ENCODE measurements around the gene SNTG2. TPM values are rescaled to one million over a fixed set of nuclear protein-coding genes. Genes with fewer than 3 reads are reported as not detected.

Gene SNTG2
- total and polyA plus RNA-seq, 2 of the 13 experiments (the other 11 are each of a cell fraction or from before 2014, with no cell fraction given) = not detected

GRCh38 chr2:905833-906140 lies 44.9 kb upstream of the SNTG2 start (continued):
- TF ChIP-seq FOXP4 (CRISPR knock-in tag; IDR thresholded peaks at IDR 0.05) = no peak

- Histone ChIP-seq H3K27ac (ENCODE audit: extremely low read length, insufficient read depth, low read length) (no peak overlapping the region), H3K4me2 (ENCODE audit: low read depth, low read length) (no peak overlapping the region), H3K27me3 (ENCODE audit: control insufficient read depth in 1 of 2, insufficient read depth in 2 of 2, low read length in 2 of 2) (peaks cover 2 to 39% of the 10 kb centered on the region in 2 experiments; a peak in 4 of 5 replicates), H3K4me1 (ENCODE audit: insufficient read depth, low read length) (no peaks in the 10 kb centered on the region), H3K36me3 (replicated peaks in 1 of 2; ENCODE audit: control insufficient read depth in 1 of 2, insufficient read depth in 2 of 2, low read length in 2 of 2) (no peaks in the 10 kb centered on the region), H3K4me3 (replicated peaks in 1 of 3; ENCODE audit: insufficient read depth in 1 of 3, low read depth in 2 of 3, low read length in 3 of 3) (no peak overlapping the region), H2AFZ (ENCODE audit: low read length) (no peak overlapping the region), H3K9me3 (ENCODE audit: low read length) (no peaks in the 10 kb centered on the region), H3K9ac (ENCODE audit: insufficient read depth, low read depth, low read length) (no peak overlapping the region), H3K79me2 (ENCODE audit: insufficient read depth, low read length) (no peaks in the 10 kb centered on the region), H4K20me1 (ENCODE audit: insufficient read depth, low read length) (no peaks in the 10 kb centered on the region)
- 8% methylated on average over 7 of the region's 7 CpGs for WGBS (ENCODE audit: low lambda C conversion rate)
- no peak for TF ChIP-seq SNAPC2 (CRISPR knock-in tag; IDR thresholded peaks at IDR 0.05)
- 0 out of 2 replicates have a peak, but pooled peaks have one; percentile 48 for TF ChIP-seq EZH2 (conservative IDR thresholded peaks at IDR 0.05; ENCODE audit: low read depth, low read length)
- in situ Hi-C loops (cut with HindIII; ENCODE audit: extremely low pct_ligation_motif_present, low pct_unique_long_range_greater_than_20kb) (no loop called here), intact Hi-C loops (cut with micrococcal nuclease; ENCODE audit: unreplicated experiment) (no loop called here)
- ChIA-PET POLR2A (no interaction called here), CTCF (ENCODE audit: low intra/inter-chr PET ratio, low total read pairs) (no interaction called here)
- ATAC-seq = no peak
- no peak for FAIRE-seq
- DNase-seq (ENCODE audit: low spot score) = no peak
- BruUV-seq (replicated peaks) = no TSS peak
Observed at GRCh38 chr2:907706-908105, 42.9 kb upstream of the SNTG2 start.

GRCh38 chr2:908568-908967 lies 42.1 kb upstream of the SNTG2 start:
- intact Hi-C loops (cut with micrococcal nuclease; ENCODE audit: unreplicated experiment) = no loop called here
- in situ Hi-C loops (cut with HindIII; ENCODE audit: extremely low pct_ligation_motif_present, low pct_unique_long_range_greater_than_20kb) = no loop called here
- CTCF ChIA-PET (ENCODE audit: low intra/inter-chr PET ratio, low total read pairs) = no interaction called here
- no peaks in the 10 kb centered on the region for H3K36me3 ChIP-seq (replicated peaks in 1 of 2; ENCODE audit: control insufficient read depth in 1 of 2, insufficient read depth in 2 of 2, low read length in 2 of 2)
- no peaks in the 10 kb centered on the region for H3K9me3 ChIP-seq (ENCODE audit: low read length)
- DNase-seq (ENCODE audit: low spot score) (no peak), ATAC-seq (no peak), FAIRE-seq (no peak)
- no peaks in the 10 kb centered on the region for H3K4me1 ChIP-seq (ENCODE audit: insufficient read depth, low read length)
- BruUV-seq (replicated peaks) = no TSS peak
- peaks cover 2 to 39% of the 10 kb centered on the region in 2 experiments; a peak in 4 of 5 replicates for H3K27me3 ChIP-seq (ENCODE audit: control insufficient read depth in 1 of 2, insufficient read depth in 2 of 2, low read length in 2 of 2)
- H2AFZ ChIP-seq (ENCODE audit: low read length) = no peak overlapping the region
- POLR2A ChIA-PET = no interaction called here
- TF ChIP-seq ADNP (CRISPR knock-in tag; IDR thresholded peaks at IDR 0.05) = no peak
- TF ChIP-seq ZNF770 (CRISPR knock-in tag; IDR thresholded peaks at IDR 0.05) = no peak
- no peak for TF ChIP-seq KMT2B (CRISPR knock-in tag; IDR thresholded peaks at IDR 0.05)
- no peak for TF ChIP-seq STAT5B (CRISPR knock-in tag; IDR thresholded peaks at IDR 0.05)
- TF ChIP-seq ZSCAN9 (CRISPR knock-in tag; IDR thresholded peaks at IDR 0.05; ENCODE audit: borderline replicate concordance) = no peak
- TF ChIP-seq ZBTB44 (CRISPR knock-in tag; IDR thresholded peaks at IDR 0.05) = no peak
- TF ChIP-seq ZMYM2 (CRISPR knock-in tag; IDR thresholded peaks at IDR 0.05) = no peak
- no peak for TF ChIP-seq THRA (CRISPR knock-in tag; IDR thresholded peaks at IDR 0.05; ENCODE audit: borderline replicate concordance)
- no peak overlapping the region for H3K4me2 ChIP-seq (ENCODE audit: low read depth, low read length)
- 2% methylated on average over 4 of the region's 4 CpGs for WGBS (ENCODE audit: low lambda C conversion rate)
- no peaks in the 10 kb centered on the region for H4K20me1 ChIP-seq (ENCODE audit: insufficient read depth, low read length)
- H3K4me3 ChIP-seq (replicated peaks in 1 of 3; ENCODE audit: insufficient read depth in 1 of 3, low read depth in 2 of 3, low read length in 3 of 3) = no peak overlapping the region
- H3K79me2 ChIP-seq (ENCODE audit: insufficient read depth, low read length) = no peaks in the 10 kb centered on the region
- no peak overlapping the region for H3K27ac ChIP-seq (ENCODE audit: extremely low read length, insufficient read depth, low read length)
- no peak overlapping the region for H3K9ac ChIP-seq (ENCODE audit: insufficient read depth, low read depth, low read length)
